Peyer's patch (tissue), 4 donors: ENCODE data around the gene AZGP1. TPM values are rescaled to one million over a fixed set of nuclear protein-coding genes. Genes with fewer than 3 reads are reported as not detected.

Experiments used
- DNase-seq, 3 donors: peaks; one replicate each; pipeline ENCODE4 v3.0.0-alpha.2; 2017 to 2019
- H3K27ac ChIP-seq, 4 donors: fragments of 200-600 bp; sonication (generic); one replicate each; pipeline ENCODE4 v1.5.1; 2016 to 2019
- H3K27me3 ChIP-seq, 2 donors: fragments of 200-600 bp; sonication (generic); one replicate each; pipeline ENCODE4 v1.5.1; 2019
- H3K36me3 ChIP-seq, 3 donors: fragments of 200-600 bp; sonication (generic); one replicate each; pipeline ENCODE4 v1.5.1; 2016 to 2019
- H3K4me1 ChIP-seq, 4 donors: fragments of 200-600 bp; sonication (generic); one replicate each; pipeline ENCODE4 v1.5.1; 2016 to 2019
- H3K4me3 ChIP-seq, 4 donors: fragments of 200-600 bp; sonication (generic); 1 replicate in 3 of 4; 2 replicates in 1 of 4; pipeline ENCODE4 v1.5.1; 2016 to 2019; ENCODE audit warnings: mild to moderate bottlenecking in 1 of 4
- H3K9me3 ChIP-seq, 4 donors: fragments of 200-600 bp; sonication (generic); one replicate each; pipeline ENCODE4 v1.5.1; 2016 to 2019; ENCODE audit warnings: mild to moderate bottlenecking in 1 of 4
- CTCF ChIP-seq, 6 experiments: fragments of 450-650 bp in 4 of 6; fragments of 200-600 bp in 2 of 6; sonication (generic) in 1 of 6; IDR thresholded peaks; one replicate each; pipeline ENCODE4 v1.5.1; 2017 to 2019; ENCODE audit warnings: antibody characterized with exemption in 6 of 6, mild to moderate bottlenecking in 3 of 6, moderate library complexity in 1 of 6
- POLR2A ChIP-seq, 2 donors: fragments of 450-650 bp; IDR thresholded peaks; one replicate each; pipeline ENCODE4 v1.5.1; 2017; ENCODE audit warnings: antibody characterized with exemption in 2 of 2, mild to moderate bottlenecking in 2 of 2, moderate library complexity in 2 of 2
- total RNA-seq, 4 donors: library from RNA; depleted of rRNA; stranded (reverse); fragments of >200 nt; gene quantifications; one replicate each; pipeline ENCODE4 v1.1.0, GENCODE V29; 2016

Gene AZGP1
- total RNA-seq, 4 donors from 2014 or later = 3.3 to 30.3 (median 19.3) TPM

GRCh38 chr7:100019908-100020307 is 44.1 kb upstream of the AZGP1 start:
- Histone ChIP-seq H3K27ac (no peak overlapping the region), H3K9me3 (no peaks in the 10 kb centered on the region), H3K4me1 (peaks cover 0 to 45% (median 4%) of the 10 kb centered on the region in 4 donors), H3K4me3 (no peak overlapping the region), H3K36me3 (peaks cover 0 to 29% (median 4%) of the 10 kb centered on the region in 3 donors), H3K27me3 (no peaks in the 10 kb centered on the region)
- no peak for TF ChIP-seq CTCF (IDR thresholded peaks at IDR 0.05)
- no peak for TF ChIP-seq POLR2A (IDR thresholded peaks at IDR 0.05)
- no peak for DNase-seq

GRCh38 chr7:100017875-100018274 is 42.0 kb upstream of the AZGP1 start:
- H3K4me3 ChIP-seq = peak overlapping the region in 1 of 4 donors; percentile 98

DNA sequence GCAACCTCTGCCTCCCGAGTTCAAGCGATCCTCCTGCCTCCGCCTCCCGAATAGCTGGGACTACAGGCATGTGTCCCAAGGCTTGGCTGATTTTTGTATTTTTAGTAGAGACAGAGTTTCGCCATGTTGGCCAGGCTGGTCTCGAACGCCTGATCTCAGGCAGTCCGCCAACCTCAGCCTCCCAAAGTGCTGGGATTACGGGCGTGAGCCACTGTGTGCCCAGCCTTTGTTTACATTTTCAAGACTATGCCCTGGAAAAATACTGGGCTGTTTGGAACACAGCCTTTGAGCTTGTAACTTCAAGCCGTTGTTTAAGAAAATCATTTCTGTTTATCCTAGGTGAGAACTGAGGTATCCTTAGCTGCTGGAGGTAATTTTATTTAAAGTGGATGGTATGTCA is 41.5 kb upstream of the AZGP1 start:
- Histone ChIP-seq H3K36me3 (peaks cover 0 to 5% (median 0%) of the 10 kb centered on the region in 3 donors), H3K4me3 (peak overlapping the region in 2 of 4 donors; percentile 91 to 98), H3K27me3 (no peaks in the 10 kb centered on the region), H3K9me3 (no peaks in the 10 kb centered on the region), H3K4me1 (peaks cover 0 to 42% (median 6%) of the 10 kb centered on the region in 4 donors), H3K27ac (peak overlapping the region in 3 of 4 donors; percentile 64 to 99 (median 99))
- peak in 2 of 3 donors; percentile 49 to 66 for DNase-seq
- TF ChIP-seq CTCF (IDR thresholded peaks at IDR 0.05) = no peak
- TF ChIP-seq POLR2A (IDR thresholded peaks at IDR 0.05) = no peak

More at GRCh38 chr7:100017875-100018274, 42.0 kb upstream of the AZGP1 start:
- peak overlapping the region in 2 of 4 donors; percentile 64 to 99 for H3K27ac ChIP-seq
- H3K27me3 ChIP-seq = no peaks in the 10 kb centered on the region
- H3K9me3 ChIP-seq = no peaks in the 10 kb centered on the region
- H3K36me3 ChIP-seq = peaks cover 0 to 8% (median 0%) of the 10 kb centered on the region in 3 donors
- TF ChIP-seq POLR2A (IDR thresholded peaks at IDR 0.05) (no peak), CTCF (IDR thresholded peaks at IDR 0.05) (no peak)
- peaks cover 0 to 45% (median 6%) of the 10 kb centered on the region in 4 donors for H3K4me1 ChIP-seq
- DNase-seq = no peak

- H3K9me3 ChIP-seq = no peaks in the 10 kb centered on the region
- H3K4me3 ChIP-seq = peak overlapping the region; percentile 91 to 99 (median 98)
- peak overlapping the region; percentile 90 to 99 (median 96) for H3K27ac ChIP-seq
- DNase-seq = peak in 1 of 3 donors; percentile 44
- peaks cover 0 to 35% (median 6%) of the 10 kb centered on the region in 4 donors for H3K4me1 ChIP-seq
- H3K27me3 ChIP-seq = no peaks in the 10 kb centered on the region
- TF ChIP-seq POLR2A (IDR thresholded peaks at IDR 0.05) (no peak), CTCF (IDR thresholded peaks at IDR 0.05) (no peak)
- H3K36me3 ChIP-seq = no peaks in the 10 kb centered on the region
Measured at GRCh38 chr7:100016215-100016901, 40.5 kb upstream of the AZGP1 start.

DNA sequence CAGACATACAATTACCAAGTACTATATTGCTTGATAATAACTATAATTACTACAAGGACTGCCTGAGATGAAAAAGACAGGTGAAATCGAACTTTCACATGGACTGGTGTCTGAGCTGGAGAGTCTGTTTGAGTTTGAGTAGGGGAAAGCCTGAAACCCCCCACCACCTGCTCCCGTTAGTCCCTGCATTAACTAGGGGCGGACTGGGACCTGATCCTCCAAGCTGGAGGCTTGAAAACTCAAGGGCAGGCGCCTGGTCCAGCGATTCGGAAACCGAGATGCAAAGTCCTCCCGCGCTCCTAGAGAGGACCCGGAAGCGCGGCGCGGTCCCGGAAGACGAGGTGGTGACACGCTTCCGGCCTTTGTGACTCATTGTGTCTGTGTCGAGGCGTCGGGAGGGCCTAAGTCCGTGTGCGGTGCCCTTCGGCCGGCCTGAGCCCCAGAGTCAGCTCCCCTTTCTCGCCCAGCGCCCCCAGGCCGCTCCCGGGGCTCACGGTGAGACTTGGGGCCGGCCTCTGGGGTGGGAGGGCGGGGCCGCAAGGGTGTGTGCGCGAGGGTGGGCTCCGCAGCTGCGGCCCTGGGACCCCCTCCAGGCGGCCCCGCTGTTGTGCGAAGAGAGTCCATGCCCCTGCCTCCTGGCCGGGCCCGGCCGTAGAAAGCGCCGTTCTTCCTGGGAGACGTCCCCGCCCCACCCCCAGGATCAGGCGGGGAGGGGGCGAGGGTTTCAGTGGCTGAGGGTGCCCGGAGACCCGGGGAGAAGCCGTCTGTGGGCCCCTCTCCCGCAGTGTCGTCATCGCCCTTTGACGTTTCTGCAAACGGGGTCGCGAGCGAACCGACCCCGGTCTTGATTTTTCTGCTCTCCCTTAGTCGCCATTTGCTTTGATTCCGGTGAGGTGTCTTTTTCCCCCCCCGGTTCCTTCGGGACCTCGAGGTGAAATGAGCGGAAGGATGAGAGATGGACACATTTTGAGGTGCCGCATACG is 39.7 kb upstream of the AZGP1 start, which contains the start of gene ZKSCAN1:
Gene ZKSCAN1, plus strand, starts transcription at position 365 of the 983 bp plus-strand sequence. CDS start 7,911 bp downstream, outside the sequence.
- peak; percentile 82 to 94 (median 91) for DNase-seq
- H3K27me3 ChIP-seq = no peaks in the 10 kb centered on the region
- TF ChIP-seq POLR2A (IDR thresholded peaks at IDR 0.05) = peak; percentile 78 to 94
- TF ChIP-seq CTCF (IDR thresholded peaks at IDR 0.05) = no peak
- no peaks in the 10 kb centered on the region for H3K36me3 ChIP-seq
- peak within 1 kb of the TSS; percentile 90 to 99 (median 96) for H3K27ac ChIP-seq
- H3K4me1 ChIP-seq = peaks cover 0 to 35% (median 6%) of the 10 kb centered on the region in 4 donors
- peak within 1 kb of the TSS; percentile 91 to 99 (median 98) for H3K4me3 ChIP-seq
- H3K9me3 ChIP-seq = no peaks in the 10 kb centered on the region
